ENCODE results near the gene SEC14L5.
"Not testable (repeated sequence)": the region's sequence is repeated elsewhere in the genome, so short reads cannot be mapped to it uniquely, and the experiment has no call there.

SEC14L5 gene

DNA sequence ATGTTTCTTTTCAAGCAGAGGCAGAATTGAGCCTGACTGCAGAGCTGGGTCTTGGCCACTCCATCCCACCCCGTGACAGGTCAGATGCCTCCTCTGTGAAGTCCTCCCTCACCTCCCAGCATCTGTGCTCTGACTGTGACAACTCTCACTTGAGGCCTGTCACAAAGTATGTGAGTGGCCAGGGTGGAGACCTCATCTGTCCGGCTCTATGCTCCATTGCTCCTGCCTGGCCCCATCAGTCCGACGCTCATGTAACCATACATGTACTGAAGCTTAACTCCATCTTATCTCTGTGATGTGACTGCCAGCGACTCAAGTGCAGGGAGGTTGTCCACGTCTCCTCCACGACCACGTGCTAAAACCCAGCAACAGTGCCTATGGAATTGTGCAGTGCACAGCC lies 24.7 kb upstream of the SEC14L5 start:
- no peak for DNase-seq

DNA sequence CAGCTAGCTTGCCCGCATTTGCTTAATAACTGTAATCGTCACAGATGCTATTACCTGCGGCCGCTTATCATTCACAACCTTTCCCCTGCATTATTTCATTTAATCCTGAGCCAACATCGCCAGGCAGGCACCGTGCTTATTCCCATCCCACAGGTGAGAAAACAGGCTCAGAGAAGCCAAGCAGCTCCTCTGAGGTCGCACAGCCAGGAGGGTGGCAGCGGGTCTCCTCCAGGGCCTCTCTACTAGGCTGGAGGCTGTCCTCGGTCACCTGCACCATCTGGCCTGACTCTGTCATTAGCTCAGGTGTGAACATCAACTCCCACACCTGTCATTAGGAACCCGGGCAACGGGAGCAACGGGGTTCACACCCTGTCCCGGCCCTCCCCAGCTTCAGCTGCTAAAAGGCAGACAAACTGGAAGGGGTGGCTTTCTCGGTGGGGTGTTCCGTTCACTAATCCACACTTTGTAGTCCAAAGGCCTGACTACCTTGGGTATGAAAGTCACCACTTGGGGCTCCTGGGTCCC lies 24.2 kb upstream of the SEC14L5 start:
- DNase-seq = no peak

- no peak for DNase-seq
These were observed 23.5 kb upstream of the SEC14L5 start for GRCh38 chr16:4934591-4934990.

- no peak for DNase-seq
These were observed 22.8 kb upstream of the SEC14L5 start for GRCh38 chr16:4935241-4935855.

DNA sequence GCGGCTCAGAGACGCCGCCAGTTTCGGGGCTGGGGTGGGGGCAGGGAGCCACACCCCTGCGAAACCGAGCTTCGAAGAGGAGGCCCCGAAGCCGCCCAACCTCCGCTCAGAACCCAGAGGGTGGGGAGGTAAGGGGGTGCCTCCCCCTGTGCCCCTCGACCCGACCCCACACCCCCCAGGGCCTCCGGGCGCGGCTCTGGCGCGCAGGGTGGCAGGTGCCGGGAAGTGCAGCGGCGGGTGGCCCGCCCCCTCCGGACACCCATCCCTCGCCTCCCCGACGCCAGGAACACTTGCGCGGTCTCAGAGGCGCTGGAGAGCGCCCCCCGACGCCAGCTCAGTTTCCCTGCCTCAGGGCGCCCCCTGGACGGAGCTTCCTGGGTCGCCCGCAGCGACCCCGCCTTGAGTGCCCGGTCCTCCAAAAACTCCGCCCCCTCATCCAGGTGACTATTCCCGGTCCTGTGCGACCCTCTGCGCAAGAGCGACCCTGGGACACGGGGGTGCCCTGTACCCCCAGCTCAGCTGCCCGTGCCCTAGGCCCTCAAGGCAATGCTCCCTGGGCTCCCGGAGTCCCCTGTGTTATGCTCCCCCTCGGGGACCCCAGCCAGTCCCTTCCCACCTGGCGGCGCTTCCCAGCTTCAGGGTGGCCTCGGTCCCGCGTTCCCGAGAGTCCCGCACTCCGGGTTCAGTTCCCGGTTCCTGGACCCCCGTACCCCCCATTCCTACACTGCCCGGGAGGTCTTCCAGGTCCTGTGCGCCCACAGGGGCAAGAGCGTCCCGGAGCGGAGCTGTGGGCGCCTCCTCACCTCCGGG lies 21.7 kb upstream of the SEC14L5 start:
- DNase-seq = no peak

- DNase-seq = no peak
These were observed 20.9 kb upstream of the SEC14L5 start, which contains the start of gene PPL for GRCh38 chr16:4936991-4937781. Gene PPL, minus strand, starts transcription at chr16:4937148. Its CDS starts 103 bp downstream, at chr16:4937045.

- no peak for DNase-seq
These were observed 20.1 kb upstream of the SEC14L5 start for GRCh38 chr16:4937782-4938682.

GRCh38 chr16:4938683-4939030 lies 19.5 kb upstream of the SEC14L5 start:
- no peak for DNase-seq

DNA sequence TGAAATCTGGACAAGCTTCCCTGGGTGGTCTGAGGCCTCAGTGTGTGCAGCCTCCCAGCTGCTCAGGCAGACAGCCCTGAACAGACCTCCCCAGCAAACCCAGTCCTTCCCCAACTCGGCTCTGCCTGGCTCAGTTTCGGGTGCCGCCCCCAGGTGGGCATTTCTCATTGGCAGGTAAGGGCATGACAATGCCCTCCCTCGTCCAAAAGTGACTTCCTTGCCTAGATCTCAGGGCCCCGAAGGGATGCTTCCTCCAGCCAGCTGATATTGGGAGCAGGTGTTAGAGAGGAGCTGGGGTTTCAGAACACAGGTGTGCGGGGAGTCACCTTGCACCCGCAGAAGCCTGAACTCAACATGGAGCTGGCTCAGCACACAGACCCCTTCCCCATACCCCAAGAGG lies 17.4 kb upstream of the SEC14L5 start:
- no peak for DNase-seq

- no peak for DNase-seq
These were observed 15.6 kb upstream of the SEC14L5 start for GRCh38 chr16:4942481-4942880.

- no peak for DNase-seq
These were observed 13.5 kb upstream of the SEC14L5 start for GRCh38 chr16:4944333-4945281.

- no peak for DNase-seq
These were observed 12.3 kb upstream of the SEC14L5 start for GRCh38 chr16:4945560-4946502.

DNA sequence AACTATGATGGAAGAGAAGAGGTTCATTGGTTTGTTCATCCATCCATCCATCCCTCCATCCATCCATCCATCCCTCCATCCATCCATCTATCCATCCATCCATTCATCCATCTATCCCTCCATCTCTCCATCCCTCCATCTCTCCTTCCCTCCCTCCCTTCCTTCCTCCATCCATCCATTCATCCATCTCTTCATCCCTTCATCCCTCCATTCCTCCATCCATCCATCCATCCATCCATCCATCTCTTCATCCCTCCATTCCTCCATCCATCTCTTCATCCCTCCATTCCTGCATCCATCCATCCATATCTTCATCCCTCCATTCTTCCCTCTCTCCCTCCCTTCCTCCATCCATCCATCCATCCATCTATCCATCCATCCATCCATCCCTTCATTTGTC lies 11.2 kb upstream of the SEC14L5 start:
- no peak for DNase-seq

GRCh38 chr16:4947722-4948503 lies 10.2 kb upstream of the SEC14L5 start:
- DNase-seq = no peak

- no peak for DNase-seq
These were observed 9.0 kb upstream of the SEC14L5 start for GRCh38 chr16:4948903-4949766.

- no peak for DNase-seq
These were observed 8.1 kb upstream of the SEC14L5 start for GRCh38 chr16:4949986-4950385.

DNA sequence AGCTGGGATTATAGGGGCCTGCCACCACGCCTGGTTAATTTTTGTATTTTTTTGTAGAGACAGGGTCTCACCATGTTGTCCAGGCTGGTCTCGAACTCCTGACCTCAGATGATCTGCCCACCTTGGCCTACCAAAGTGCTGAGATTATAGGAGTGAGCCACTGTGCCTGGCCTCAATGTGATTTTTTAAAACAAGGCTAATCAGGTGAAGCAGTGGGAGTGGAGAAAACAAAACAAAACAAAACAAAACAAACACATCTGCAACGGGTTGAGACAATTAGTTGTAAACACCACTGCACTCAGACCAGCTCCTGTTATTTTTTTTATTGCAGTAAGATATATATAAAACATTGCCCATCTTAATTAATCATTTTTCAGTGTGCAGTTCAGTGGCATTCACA lies 6.5 kb upstream of the SEC14L5 start:
- not testable (repeated sequence) for DNase-seq

DNA sequence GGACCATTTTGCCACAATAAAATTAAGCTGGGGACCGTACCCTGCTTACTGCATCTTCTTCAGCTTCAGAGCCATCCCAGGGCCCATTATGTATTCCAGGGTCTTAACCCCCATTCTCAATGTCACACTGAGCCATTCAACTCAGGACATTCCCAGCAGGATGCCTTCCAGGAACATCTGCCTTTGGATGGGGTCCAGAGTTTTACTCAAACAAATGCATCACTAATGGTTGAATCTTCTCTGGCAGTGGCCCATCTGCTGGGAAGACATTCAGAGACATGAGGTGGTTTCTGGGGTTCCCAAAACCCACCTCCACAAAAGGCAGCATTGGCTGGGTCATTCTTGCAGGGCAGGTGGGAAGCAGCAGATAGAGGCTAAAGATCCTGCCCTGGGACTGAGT lies 3.4 kb upstream of the SEC14L5 start:
- no peak for DNase-seq

Data from NCI-H187 (cell line).